ENCODE measurements around the gene CCM2.

DNA sequence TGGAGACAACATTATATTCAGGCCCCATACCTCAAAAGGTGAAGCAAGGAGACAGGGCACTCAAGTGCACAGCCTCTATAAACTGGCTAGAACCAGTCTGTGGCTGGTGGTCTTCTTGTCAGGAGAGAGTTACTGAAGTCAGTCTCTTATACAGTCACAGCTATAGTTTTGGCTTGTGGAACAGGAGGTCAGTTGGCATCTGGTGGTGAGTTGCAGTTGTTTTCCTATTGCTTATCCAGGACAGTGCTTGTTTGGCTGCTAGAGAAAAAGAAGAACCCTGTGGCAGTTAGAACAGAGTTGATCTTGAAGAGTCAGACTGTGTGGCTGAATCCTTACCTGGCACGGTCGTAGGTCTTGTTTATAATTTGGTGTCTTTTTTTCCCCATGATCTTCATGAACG, 17.3 kb downstream of the CCM2 start:
- TF ChIP-seq SUZ12 (IDR thresholded peaks at IDR 0.05; ENCODE audit: extremely low read depth, insufficient read depth, insufficient read length), result no peak
- TF ChIP-seq ZNF274 (IDR thresholded peaks at IDR 0.05; ENCODE audit: low read depth, low read length), result no peak

Measured in NT2/D1 (cell line).